HCEC 1CT (cell line): ENCODE data around the gene MGAT3.

Experiments
- DNase-seq: peaks from one replicate; pipeline ENCODE4 v3.0.0-alpha.2; 2017

The MGAT3 gene

DNA sequence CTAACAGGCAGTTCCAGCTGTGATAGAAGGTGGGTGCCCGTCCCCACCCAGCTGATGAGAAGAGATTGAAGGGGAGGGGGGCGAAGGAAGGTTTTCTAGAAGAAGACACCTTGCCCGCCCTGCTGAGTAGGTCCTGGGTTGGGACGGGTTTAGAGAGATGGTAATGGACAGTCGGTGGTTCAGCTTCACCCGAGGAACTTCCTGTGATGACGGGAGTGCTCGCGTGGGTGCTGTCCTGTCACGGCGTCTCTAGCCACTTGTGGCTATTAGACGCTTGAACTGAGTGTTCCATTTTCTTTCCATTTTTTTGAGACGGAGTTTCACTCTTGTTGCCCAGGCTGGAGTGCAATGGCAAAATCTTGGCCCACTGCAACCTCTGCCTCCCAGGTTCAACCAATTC is 27.6 kb upstream of the MGAT3 start:
- DNase-seq = no peak

DNA sequence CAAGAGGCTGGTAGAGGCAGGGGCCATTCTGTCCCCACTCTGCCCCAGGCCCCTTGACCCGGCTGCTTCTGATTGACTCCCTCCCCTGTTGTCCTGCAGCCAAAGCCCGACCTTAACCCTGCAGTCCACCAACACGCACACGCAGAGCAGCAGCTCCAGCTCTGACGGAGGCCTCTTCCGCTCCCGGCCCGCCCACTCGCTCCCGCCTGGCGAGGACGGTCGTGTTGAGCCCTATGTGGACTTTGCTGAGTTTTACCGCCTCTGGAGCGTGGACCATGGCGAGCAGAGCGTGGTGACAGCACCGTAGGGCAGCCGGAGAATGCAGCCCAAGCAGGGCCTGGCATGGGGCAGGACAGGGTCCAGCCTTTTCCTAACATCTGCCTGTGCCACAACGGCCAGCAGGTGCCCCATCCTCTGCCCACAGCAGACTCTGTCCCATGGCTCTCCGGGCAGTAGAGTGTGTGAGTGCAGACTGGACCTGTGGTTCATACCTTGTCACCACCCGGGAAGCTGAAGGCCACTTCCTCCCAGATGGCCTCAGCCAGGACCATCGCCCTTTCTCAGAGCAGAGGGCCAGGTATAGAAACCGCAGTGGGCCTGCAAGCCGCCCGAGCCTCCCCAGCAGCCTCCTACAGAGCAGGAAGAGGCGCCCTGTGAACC is 26.8 kb upstream of the MGAT3 start:
- DNase-seq = no peak

DNA sequence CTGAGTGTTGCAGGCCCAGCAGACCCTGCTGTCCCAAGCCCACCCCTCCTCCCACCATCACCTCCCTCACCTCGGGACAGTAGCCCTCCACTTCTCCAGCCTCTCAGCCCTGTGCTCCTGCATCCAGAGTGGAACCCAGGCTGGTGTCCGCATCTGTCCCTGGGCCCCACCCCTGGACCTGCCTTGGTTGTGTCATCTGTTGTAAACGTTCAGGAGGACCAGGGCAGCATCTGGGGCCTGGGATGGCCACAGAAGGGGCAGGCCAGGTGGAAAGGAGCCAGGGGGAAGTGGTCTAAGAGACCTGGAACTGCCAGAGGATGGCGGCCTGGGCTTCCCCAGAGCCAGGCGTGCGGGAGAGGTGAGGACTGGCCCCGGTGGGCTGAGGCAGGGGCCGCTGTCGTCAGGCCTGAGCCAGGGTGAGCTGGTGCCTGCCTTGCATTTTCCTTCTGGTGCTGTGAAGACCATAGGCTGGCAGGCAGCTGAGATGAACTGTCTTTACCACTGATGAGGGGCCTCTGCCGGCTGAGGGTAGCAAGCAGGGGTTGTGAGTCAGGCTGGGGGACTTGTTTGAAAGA is 26.1 kb upstream of the MGAT3 start:
- DNase-seq = no peak

DNA sequence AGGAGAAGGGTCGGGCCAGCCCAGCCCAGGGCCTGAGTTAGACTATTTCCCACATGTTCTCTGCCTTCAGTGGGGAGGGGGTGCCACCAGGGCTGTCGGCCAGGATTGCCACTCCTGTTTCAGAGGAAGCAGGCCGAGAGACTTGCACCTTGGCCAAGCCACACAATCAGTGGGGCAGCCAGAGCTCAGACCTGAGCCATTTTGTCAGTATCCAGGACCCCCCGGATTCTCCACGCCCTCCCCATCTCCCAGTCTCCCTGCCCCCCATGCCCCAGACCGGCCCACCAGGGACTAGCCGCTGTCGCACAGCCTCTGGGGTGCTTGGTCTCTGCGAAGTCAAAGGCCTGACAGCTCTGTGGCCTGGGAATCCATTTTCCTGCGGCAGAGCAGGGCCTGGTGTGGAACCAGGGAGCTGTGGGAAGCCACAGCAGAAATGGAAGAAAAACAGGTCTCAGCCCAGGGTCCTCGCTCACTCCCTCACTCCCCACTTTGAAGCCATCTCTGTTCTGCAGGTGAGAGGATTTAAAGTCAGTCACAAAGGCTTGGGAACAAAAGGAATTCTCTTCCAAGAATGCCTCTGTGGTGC is 25.5 kb upstream of the MGAT3 start:
- DNase-seq = no peak

DNA sequence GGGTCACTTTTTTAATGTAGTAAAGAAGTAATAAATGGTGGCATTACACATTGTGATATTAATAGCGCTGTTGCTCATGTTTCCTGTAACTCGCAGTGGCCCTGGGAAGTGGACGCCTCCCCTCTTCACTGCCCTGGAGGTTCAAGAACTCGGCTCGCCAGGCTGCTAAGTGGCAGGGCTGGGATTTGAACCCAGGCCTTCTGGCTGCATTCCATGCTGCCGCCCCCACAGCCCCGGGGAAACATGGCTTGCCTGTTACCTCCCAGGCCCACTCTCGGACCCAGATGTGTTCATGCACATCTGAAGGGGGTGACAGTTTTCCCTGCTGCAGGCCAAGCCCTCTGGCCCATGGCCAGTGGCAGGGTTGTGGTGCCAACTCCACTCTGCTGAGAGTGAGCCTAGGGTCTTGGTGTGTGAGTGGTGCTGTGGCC is 25.0 kb upstream of the MGAT3 start:
- no peak for DNase-seq

DNA sequence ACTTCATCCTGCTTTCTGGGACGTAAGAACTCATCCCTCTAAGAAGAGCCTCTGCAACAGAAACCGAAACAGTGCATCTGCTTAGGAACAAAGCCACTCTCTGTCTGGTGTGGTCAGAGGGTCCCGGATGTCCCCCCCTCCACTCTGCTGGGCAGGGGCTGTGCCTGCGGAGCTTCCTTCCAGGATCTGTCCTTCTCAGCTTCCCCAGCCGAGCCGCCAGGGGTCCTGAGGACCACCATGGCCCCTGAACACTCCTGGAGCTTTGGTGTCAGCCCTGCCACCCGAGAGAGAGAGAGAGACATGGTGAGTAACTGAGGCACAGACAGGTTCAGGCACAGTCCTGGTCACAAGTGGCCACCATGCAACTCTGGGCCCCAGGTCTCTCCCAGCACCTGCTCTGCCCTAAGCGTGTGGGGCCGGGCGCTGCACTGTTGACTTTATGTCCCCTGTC is 24.4 kb upstream of the MGAT3 start:
- DNase-seq = no peak

DNA sequence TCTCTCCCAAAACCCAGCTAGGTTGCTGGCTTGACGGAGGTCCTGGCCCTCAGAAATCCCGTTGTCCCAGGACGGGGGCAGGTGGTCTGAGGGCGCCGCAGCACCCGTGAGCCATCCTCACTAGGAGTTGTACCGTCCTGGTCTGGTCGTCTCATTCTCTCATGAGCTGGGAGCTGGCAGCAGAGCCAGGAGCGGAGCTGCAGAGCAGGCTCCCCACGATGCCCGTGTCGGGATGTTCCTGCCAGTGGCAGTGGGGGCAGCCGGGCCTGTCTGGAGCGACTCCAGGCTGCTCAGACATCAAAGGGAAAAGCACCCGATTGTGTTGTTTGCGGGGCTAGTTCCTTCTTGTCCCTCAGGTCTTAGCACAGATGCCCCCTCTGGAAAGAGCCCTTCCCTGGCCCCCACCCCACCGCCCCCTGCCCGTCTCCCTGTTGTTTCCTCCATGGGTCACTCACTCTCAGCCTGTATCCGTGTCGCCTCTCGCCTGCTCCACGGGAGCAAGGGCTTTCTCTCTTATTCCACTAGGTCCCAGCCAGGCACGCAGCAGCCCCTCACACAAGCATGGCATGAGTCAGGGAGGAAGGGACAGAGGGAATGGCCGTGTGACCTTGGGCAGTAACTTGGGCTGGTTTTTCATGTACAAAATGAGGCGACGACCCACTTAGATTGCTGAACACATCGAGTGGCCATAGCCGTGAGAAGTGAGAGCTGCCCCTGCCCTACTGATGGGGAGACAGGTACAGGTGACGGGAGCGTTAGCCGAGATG is 23.2 kb upstream of the MGAT3 start:
- no peak for DNase-seq

DNA sequence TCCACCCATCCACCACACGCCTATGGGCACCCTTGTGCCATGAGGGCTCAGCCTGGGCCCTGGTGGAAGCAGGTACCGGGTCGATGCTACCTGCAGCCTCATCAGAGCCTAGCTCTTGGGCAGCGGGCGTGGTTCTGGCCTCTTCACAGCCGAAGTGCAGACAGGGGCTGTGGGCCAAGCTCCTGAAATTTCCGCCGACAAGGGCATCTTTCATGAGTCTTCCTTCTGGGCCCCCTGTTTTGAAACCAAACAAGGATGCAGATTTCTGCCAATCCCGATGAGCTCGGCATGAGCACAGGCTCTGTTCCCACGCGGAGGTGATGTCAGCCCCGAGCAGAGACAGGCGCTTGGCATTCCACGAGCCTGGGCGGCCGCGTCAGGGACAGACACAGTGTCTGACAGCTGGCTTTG is 22.6 kb upstream of the MGAT3 start:
- DNase-seq = no peak

DNA sequence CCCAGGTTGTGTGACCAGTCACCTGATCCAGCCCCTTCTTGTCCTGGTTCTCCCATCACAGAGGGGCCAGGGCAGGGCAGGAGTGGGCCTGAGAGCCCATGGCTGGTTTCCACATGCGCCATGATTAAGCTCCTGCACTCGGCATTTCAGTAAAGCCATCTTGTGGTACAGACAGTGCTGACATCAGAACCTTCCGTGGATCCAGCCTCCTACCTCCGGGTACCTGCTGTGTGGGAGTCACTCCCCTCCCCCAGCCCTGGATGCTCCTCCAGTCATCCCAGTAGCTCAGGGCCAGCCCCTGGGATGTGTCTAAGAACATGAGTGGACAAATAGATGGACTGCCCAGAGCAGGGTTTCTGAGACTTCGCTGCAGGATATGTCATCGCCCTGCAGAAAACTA is 22.1 kb upstream of the MGAT3 start:
- DNase-seq = no peak

DNA sequence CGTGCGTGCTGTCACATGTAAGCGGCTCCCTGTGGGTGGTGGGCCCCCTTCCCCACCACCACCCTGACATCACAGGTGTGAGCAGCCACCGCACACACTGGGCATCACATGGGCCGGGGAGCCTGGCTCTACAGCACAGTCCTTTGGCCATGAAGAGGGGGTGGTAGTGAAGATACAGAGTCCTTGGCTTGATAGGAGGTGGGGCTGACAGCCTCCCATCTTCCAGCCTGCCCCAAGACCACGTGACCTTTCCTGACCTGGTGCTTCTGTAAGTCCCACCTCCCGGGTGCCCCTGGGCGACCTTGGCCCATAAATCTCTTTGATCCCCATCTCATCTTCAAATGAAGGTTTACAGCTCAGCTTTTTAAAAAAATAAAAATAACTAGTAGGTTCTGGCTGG is 21.2 kb upstream of the MGAT3 start:
- DNase-seq = no peak

DNA sequence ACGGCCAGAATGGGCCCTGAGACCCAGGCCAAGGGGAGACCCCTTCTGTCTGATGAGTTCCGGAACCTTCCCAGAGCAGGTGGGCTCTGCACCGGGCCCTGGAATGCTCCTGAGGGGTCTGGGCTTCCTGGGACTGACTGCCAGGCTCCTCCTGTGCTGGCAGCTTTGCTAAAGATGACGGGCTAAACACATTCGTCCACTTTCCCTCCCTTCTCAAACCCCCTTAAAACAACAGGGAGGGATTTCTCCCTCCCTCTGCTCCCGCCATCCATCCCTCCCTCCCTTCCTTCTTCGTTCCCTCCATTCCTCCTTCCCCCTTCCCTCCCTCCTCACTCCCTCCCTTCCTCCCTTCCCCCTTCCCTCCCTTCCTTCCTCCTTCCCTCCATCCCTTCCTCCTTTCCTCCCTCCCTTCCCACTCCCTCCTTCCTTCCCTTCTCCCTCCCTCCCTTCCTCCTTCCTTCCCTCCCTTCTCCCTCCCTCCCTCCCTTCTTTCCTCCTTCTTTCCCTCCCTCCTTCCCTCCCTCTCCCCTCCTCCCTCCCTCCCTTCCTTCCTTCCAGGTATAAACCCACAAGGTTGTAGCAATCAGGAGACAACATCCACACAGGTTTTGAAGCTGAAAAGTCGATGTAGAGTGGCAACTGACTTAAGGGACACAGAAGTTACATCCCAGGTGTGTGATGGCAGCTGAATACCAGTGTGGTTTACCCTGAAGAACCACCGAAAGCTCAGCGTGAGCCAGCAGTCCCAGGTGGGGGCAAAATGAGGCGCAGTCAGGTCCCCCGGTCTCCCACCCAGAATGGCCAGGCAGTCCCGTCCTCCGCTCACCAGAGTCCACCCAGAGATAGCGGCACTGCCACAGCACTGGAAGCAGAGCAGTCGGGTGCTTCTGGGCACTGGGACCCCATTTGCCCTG is 18.8 kb upstream of the MGAT3 start:
- no peak for DNase-seq

DNA sequence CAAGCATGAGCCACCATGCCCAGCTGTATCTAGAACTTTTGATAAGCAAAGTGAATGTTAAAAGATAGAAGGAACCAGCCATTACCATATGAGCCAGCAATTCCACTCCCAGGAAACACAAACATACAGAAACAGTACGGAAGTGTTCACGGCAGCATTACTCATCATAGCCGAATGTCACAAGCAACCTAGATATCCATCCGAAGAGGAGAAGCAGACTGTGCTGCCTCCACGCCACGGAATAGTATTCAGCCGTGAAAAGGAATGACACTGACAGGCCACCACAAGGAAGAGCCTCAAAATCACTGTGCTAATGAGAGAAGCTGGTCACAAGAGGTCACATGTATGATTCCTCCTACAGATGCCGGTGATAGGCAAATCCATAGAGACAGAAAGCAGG is 17.6 kb upstream of the MGAT3 start:
- peak; percentile 61 for DNase-seq

DNA sequence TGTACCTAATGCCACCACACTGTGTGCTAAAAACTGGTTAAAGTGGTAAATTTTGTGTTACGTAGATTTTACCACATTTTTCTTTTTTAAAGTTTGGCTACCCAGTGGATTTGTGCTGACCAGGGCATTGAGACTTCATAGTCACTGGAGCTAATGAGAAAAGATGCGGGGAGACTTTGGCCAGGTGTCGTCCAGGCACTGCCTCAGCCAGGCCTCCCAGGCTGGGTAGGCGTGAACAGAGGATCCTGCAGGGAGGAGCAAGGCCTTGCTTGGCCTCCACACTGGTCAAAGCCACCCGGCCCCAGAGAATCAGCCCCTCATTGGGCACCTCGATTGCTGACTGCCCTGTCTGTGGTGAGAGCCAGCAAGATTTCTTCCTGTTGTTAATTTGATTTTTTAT is 13.4 kb upstream of the MGAT3 start:
- DNase-seq = no peak

DNA sequence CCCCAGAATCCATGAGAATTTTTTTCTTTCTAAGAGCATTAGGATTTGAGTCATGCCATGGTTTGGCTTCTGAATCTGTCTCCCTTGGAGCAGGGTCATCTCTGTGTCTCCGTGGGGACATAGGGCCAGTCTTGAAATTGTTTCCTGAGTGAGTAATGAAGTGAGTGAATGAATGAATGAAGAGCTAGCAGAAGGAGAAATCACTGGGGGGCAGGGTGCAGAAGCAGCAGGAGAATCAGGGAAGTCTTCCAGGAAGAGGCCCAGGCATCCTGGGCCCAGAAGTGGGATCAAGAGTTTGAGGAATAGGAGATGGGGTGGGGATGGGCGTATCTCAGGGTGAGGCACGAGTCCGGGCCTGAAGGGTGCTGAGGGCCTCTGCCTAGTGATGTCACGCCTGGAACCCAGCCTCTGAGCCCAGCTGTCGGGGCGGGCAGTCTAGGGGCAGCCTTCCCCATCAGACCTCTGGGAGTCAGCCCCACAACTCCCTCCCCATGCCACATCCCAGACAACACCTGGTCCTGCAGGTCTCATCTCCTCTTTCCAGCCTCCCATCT is 12.5 kb upstream of the MGAT3 start:
- no peak for DNase-seq

DNA sequence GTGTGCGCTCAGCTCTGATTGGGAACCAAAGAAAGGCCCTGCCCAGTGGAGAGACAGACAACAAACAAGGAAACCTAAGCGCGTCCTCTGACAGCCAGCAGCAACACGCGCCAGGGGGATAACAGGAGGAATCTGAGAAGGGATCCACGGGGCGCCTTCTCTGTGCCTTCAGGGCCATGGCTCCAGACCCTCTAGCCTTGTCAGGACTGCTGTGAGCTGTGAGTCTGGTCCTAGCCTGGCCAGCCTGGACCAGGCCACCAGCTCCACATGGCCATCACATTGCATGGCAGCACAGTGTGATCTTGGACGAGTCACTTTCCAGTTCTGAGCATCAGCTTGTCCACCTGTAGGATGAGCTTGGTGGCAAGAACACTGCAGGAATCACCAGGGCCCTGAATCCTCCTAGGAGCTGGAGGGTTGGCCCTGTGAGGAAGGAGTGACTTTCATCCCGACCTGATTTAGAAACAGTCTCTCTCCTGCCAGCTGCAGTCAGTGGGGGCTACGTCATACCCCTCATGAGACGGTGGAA is 11.8 kb upstream of the MGAT3 start:
- no peak for DNase-seq

DNA sequence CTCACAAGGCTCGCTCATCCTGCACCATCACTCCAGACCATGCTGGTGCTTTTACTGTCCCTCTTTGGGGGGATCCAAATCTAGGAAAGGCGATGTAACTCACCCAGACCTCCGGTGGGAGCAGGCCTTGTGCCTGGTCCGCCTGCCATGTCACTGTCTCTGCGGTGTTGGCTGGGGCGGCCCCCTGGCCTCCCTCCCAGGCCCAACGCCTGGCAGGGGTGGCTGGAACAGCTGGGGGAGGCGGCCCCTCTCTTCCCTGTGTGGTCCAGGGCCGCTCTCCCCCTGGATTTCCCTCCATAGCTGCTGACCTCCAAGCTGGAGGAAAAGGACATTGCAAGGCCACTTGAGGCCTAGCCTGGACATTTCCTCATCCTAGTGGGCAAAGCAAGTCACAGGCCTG is 11.1 kb upstream of the MGAT3 start:
- no peak for DNase-seq

DNA sequence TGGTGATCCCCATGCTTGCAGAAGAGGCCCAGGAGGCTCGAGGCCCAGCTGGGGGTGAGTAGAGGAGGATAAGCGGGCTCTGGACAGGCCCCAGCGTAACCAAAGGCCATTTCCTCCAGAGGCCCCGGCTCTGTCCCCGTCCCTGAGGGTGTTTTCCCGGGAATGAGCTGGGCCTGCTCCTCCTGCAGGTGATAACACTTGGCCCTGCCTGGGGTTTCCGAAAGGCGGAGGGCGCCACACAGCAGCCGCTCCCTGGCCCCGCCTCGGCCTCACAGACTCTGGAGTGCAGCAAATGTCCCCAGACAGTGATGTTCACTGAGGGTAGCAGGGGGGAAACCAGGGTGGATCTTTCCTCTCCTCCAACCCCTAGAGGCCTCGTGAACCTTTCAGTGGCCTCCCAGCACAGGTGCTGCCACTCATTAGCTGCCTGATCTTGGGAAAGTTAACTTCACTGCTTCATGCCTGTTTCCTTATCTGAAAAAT is 10.5 kb upstream of the MGAT3 start:
- DNase-seq = no peak

DNA sequence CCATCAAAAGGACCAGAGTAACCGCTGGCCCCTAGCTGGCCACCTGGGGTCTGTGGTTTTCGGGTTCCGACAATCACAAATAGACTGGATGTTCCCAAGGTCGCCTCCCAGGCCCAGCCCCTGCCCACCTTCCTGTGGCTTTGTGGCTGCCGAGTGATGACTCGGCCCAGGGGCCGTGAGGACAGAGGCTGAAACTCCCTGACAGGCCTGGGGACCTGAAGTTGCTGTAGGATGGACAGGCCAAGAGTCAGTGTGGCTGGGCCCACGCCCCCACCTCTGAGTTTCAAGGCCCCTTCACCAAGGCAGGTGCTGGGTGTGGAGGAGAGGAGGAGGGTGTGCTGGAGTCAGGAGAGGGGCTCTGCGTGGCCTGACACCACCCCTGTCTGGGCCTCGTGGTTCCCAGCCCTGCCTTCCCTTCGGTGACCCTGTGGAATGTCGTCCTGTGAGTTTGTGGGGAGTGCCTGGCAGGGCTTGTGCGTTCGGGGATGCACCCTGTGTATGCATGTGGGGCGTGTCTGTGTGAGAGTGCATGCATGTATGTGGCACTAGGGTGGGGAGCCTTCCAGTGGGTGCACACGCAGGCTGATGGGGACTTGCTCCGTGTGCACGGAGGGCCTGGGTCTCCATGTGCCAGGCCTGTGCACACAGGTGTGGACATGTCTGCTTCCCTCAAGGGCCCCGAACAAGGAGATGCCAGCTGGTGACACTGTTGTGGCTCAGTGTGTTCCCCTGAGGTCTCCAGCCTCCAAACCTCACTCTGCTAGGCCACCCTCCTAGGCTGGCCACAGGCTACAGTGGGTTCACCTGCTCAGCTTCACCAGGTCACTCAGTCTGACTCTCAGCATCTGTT is 8.4 kb upstream of the MGAT3 start:
- no peak for DNase-seq

DNA sequence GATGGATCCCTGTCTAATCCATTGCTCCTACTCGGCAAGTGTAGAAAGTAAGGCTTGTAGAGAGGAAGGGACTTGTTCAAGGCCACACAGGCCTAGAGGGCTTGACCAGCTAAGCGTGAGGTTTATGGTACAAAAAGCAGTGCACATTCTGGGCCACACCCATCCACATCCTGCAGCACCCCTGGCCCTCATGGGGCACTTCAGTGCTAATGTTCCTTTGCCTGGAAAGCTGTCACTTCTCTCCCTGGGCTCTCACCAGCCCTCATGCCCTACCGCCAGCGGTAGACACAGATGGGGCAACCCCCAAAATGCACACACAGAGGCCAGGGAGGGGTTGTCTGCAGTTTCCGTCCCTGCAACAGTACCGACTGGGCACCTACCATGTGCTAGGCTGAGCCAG is 7.1 kb upstream of the MGAT3 start:
- no peak for DNase-seq

DNA sequence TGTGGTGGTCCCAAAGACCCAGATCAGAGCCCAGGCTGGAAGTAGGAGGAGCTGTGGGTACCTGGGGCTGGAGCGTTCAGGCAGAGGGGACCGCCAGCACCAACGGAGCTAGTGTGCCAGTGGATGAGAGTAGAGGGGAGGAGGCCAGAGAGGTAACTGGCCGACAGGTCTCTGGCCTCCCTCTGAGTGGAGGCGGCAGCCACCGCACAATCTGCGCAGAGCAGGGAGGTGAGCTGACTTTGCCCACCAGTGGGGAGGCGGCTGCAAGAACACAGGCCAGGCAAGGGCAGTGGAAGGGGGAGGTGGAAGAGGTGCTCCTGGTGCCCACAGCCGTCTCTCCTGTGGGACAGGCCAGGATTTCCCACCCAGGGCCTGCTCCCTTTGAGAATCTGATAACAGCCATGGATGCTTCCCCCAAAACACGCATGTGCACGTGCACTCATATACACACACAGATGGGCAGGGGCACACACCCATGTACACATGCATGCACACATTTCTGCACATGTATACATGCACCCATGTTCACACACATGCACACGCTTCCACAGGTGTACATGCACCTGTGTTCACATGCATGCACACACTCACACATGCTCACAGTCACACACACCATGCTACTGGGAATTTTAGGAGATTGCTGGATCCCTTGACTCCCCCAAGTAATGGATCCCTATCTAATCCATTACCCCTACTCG is 6.4 kb upstream of the MGAT3 start:
- DNase-seq = no peak

DNA sequence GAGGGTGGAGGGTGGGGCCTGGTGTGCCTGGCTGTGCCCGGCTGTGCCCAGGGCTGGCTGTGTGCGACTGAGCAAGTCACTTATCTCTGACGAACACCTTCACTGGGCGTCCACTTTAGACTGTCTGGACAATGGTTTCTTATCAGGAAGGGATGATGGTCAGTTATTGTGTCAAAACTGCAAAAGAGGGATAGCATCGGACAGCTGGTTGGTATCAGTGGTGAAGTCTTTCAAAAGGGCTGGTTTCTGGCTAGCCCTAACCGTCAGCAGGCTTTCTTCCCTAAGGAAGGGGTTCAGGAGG is 4.1 kb upstream of the MGAT3 start:
- DNase-seq = no peak
